ENCODE measurements around the gene RAB6A.
A peak's percentile ranks its signal among the peaks of the same experiment; 100 is the strongest.
"Not testable (repeated sequence)": the region's sequence is repeated elsewhere in the genome, so short reads cannot be mapped to it uniquely, and the experiment has no call there.

RAB6A gene

DNA sequence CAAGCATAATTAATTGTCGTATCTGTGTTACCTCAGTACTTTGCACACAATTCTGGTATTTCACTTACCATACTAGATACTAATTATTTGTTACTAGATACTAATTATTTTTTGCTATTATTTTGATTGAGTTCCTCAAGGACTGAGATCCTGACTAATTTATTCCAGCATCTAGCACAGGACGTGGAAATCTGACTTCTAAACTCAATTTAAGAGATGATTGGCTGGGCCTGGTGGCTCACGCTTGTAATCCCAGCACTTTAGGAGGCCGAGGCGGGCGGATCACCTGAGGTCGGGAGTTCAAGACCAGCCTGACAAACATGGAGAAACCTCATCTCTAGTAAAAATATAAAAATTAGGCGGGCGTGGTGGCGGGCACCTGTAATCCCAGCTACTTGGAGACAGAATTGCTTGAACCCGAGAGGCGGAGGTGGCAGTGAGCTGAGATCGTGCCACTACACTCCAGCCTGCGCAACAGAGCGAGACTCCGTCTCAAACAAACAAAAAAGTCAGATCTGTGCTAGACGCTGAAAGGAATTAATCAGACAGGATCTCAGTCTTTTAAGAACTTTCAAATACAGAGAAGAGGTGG, 26.3 kb upstream of the RAB6A start:
- peak overlapping the region; percentile 95 for H3K27ac ChIP-seq (ENCODE audit: low read length)
- H3K9me3 ChIP-seq (ENCODE audit: control insufficient read depth, low read depth, low read length), result no peaks in the 10 kb centered on the region
- peaks cover 3% of the 10 kb centered on the region for H3K36me3 ChIP-seq (ENCODE audit: control insufficient read depth, low read depth, low read length)
- H3K9ac ChIP-seq (ENCODE audit: low read length), result peak overlapping the region; percentile 92
- no peaks in the 10 kb centered on the region for H3K27me3 ChIP-seq (ENCODE audit: control insufficient read depth, insufficient read depth, low read length)
- H3K4me3 ChIP-seq (ENCODE audit: low read length), result peak overlapping the region; percentile 89
- H3K4me1 ChIP-seq (ENCODE audit: control insufficient read depth, low read depth, low read length), result peaks cover 3% of the 10 kb centered on the region

GRCh38 chr11:73785467-73785866, 24.6 kb upstream of the RAB6A start:
- not testable (repeated sequence) for H3K27ac ChIP-seq (ENCODE audit: low read length)

GRCh38 chr11:73784734-73785133, 23.9 kb upstream of the RAB6A start:
- H3K36me3 ChIP-seq (ENCODE audit: control insufficient read depth, low read depth, low read length), result no peaks in the 10 kb centered on the region
- no peak overlapping the region for H3K9ac ChIP-seq (ENCODE audit: low read length)
- H3K4me3 ChIP-seq (ENCODE audit: low read length), result no peak overlapping the region
- no peak overlapping the region for H3K27ac ChIP-seq (ENCODE audit: low read length)
- no peaks in the 10 kb centered on the region for H3K9me3 ChIP-seq (ENCODE audit: control insufficient read depth, low read depth, low read length)
- no peaks in the 10 kb centered on the region for H3K27me3 ChIP-seq (ENCODE audit: control insufficient read depth, insufficient read depth, low read length)
- peaks cover 3% of the 10 kb centered on the region for H3K4me1 ChIP-seq (ENCODE audit: control insufficient read depth, low read depth, low read length)

More at GRCh38 chr11:73785467-73785866, 24.6 kb upstream of the RAB6A start:
- H3K4me3 ChIP-seq (ENCODE audit: low read length); H3K9me3 ChIP-seq (ENCODE audit: control insufficient read depth, low read depth, low read length); H3K27me3 ChIP-seq (ENCODE audit: control insufficient read depth, insufficient read depth, low read length); H3K4me1 ChIP-seq (ENCODE audit: control insufficient read depth, low read depth, low read length); H3K9ac ChIP-seq (ENCODE audit: low read length); H3K36me3 ChIP-seq (ENCODE audit: control insufficient read depth, low read depth, low read length): not testable (repeated sequence)

GRCh38 chr11:73784080-73784634, 23.3 kb upstream of the RAB6A start:
- Histone ChIP-seq H3K27ac (ENCODE audit: low read length) (no peak overlapping the region), H3K9ac (ENCODE audit: low read length) (no peak overlapping the region), H3K4me3 (ENCODE audit: low read length) (no peak overlapping the region)

GRCh38 chr11:73783483-73784020, 22.7 kb upstream of the RAB6A start:
- Histone ChIP-seq H3K27me3 (ENCODE audit: control insufficient read depth, insufficient read depth, low read length) (no peaks in the 10 kb centered on the region), H3K36me3 (ENCODE audit: control insufficient read depth, low read depth, low read length) (no peaks in the 10 kb centered on the region), H3K4me1 (ENCODE audit: control insufficient read depth, low read depth, low read length) (peaks cover 3% of the 10 kb centered on the region), H3K27ac (ENCODE audit: low read length) (no peak overlapping the region), H3K9ac (ENCODE audit: low read length) (no peak overlapping the region), H3K9me3 (ENCODE audit: control insufficient read depth, low read depth, low read length) (no peaks in the 10 kb centered on the region), H3K4me3 (ENCODE audit: low read length) (no peak overlapping the region)

More at GRCh38 chr11:73784080-73784634, 23.3 kb upstream of the RAB6A start:
- Histone ChIP-seq H3K4me1 (ENCODE audit: control insufficient read depth, low read depth, low read length) (peaks cover 3% of the 10 kb centered on the region), H3K9me3 (ENCODE audit: control insufficient read depth, low read depth, low read length) (no peaks in the 10 kb centered on the region), H3K27me3 (ENCODE audit: control insufficient read depth, insufficient read depth, low read length) (no peaks in the 10 kb centered on the region), H3K36me3 (ENCODE audit: control insufficient read depth, low read depth, low read length) (no peaks in the 10 kb centered on the region)

GRCh38 chr11:73781303-73781702, 20.4 kb upstream of the RAB6A start:
- no peaks in the 10 kb centered on the region for H3K4me1 ChIP-seq (ENCODE audit: control insufficient read depth, low read depth, low read length)
- no peak overlapping the region for H3K4me3 ChIP-seq (ENCODE audit: low read length)
- no peaks in the 10 kb centered on the region for H3K9me3 ChIP-seq (ENCODE audit: control insufficient read depth, low read depth, low read length)

DNA sequence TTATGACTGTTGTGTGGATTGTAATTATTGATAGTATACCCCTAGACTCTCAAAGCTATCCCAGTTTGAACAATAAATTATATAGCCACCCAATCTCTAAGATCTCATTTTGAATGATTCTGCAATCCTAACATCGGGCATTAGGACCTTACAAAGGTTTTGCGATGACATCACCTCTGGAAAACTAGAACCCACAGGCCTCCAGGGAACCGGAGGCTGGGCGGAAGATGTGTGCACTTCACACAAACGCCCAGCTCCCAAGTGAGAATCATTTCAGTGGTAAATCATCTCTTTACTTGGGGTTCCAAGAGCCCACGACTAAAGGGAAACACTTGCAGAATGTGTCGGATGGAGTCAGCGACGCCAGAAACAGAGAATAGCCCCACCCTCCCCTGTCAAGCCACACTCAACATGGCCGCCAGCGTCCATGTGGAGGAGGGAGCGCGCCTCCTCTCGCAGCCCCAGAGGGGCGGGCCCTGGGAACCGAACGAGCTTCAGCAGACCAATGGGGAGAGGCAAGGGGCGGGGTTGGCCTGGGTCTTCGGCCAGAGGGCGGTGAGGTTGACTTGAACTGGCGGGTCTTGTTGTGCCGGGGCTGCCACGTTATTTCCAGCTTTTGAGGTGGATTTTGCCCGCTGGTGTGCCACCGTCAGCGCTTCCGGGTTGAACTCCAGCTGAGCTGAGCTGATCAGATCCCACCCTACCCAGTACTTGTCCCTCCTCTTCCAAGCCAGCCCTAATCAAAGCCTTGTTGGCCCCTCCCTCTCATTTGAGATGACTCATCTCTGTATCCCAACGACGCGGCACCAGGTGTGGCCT, 18.4 kb upstream of the RAB6A start:
- H3K27ac ChIP-seq (ENCODE audit: low read length), result peak overlapping the region; percentile 85
- H3K27me3 ChIP-seq (ENCODE audit: control insufficient read depth, insufficient read depth, low read length), result no peaks in the 10 kb centered on the region
- H3K4me1 ChIP-seq (ENCODE audit: control insufficient read depth, low read depth, low read length), result no peaks in the 10 kb centered on the region
- H3K9me3 ChIP-seq (ENCODE audit: control insufficient read depth, low read depth, low read length), result no peaks in the 10 kb centered on the region
- peak overlapping the region; percentile 80 for H3K4me3 ChIP-seq (ENCODE audit: low read length)
- no peaks in the 10 kb centered on the region for H3K36me3 ChIP-seq (ENCODE audit: control insufficient read depth, low read depth, low read length)
- peak overlapping the region; percentile 89 for H3K9ac ChIP-seq (ENCODE audit: low read length)

More at GRCh38 chr11:73781303-73781702, 20.4 kb upstream of the RAB6A start:
- no peak overlapping the region for H3K27ac ChIP-seq (ENCODE audit: low read length)
- no peak overlapping the region for H3K9ac ChIP-seq (ENCODE audit: low read length)
- no peaks in the 10 kb centered on the region for H3K27me3 ChIP-seq (ENCODE audit: control insufficient read depth, insufficient read depth, low read length)
- H3K36me3 ChIP-seq (ENCODE audit: control insufficient read depth, low read depth, low read length), result no peaks in the 10 kb centered on the region

DNA sequence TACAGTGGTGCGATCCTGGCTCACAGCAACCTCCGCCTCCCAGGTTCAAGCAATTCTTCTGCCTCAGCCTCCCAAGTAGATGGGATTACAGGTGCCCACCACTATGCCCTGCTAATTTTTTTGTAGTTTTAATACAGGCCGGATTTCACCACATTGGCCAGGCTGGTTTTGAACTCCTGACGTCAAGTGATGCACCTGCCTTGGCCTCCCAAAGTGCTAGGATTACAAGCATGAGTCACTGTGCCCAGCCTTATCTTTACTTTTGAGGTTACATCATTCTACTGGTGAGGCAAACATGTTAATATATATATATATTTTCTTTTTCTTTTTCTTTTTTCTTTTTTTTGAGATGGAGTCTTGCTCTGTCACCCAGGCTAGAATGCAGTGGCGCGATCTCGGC, 9.9 kb upstream of the RAB6A start:
- H3K36me3 ChIP-seq (ENCODE audit: control insufficient read depth, low read depth, low read length); H3K9ac ChIP-seq (ENCODE audit: low read length); H3K27ac ChIP-seq (ENCODE audit: low read length); H3K27me3 ChIP-seq (ENCODE audit: control insufficient read depth, insufficient read depth, low read length); H3K4me1 ChIP-seq (ENCODE audit: control insufficient read depth, low read depth, low read length); H3K9me3 ChIP-seq (ENCODE audit: control insufficient read depth, low read depth, low read length); H3K4me3 ChIP-seq (ENCODE audit: low read length): not testable (repeated sequence)

GRCh38 chr11:73766763-73767162, 5.9 kb upstream of the RAB6A start:
- no peaks in the 10 kb centered on the region for H3K27me3 ChIP-seq (ENCODE audit: control insufficient read depth, insufficient read depth, low read length)
- no peaks in the 10 kb centered on the region for H3K9me3 ChIP-seq (ENCODE audit: control insufficient read depth, low read depth, low read length)
- H3K9ac ChIP-seq (ENCODE audit: low read length), result no peak overlapping the region
- no peak overlapping the region for H3K4me3 ChIP-seq (ENCODE audit: low read length)
- no peaks in the 10 kb centered on the region for H3K4me1 ChIP-seq (ENCODE audit: control insufficient read depth, low read depth, low read length)
- no peak overlapping the region for H3K27ac ChIP-seq (ENCODE audit: low read length)
- H3K36me3 ChIP-seq (ENCODE audit: control insufficient read depth, low read depth, low read length), result no peaks in the 10 kb centered on the region

DNA sequence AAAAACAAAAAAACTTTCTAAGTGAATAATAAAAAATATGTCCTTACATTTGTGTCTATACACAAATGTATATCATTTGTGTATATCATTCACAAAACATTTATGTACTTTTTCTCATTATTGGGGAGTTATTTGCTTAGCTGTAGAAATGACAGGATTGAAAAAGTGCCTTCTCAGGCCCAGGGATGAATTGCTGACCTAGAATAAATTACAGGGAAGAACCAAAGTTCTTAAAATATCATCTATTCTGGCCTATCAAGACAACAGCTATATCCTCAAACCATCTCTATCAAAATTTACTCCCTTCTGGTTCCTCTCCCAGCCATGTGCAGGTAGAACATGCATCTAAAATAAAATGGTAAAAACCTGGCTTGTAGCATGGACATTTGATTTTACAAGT, 1.9 kb upstream of the RAB6A start:
- Histone ChIP-seq H3K27ac (ENCODE audit: low read length) (no peak overlapping the region), H3K9ac (ENCODE audit: low read length) (no peak overlapping the region), H3K4me3 (ENCODE audit: low read length) (no peak overlapping the region), H3K27me3 (ENCODE audit: control insufficient read depth, insufficient read depth, low read length) (no peaks in the 10 kb centered on the region), H3K36me3 (ENCODE audit: control insufficient read depth, low read depth, low read length) (no peaks in the 10 kb centered on the region), H3K9me3 (ENCODE audit: control insufficient read depth, low read depth, low read length) (no peaks in the 10 kb centered on the region), H3K4me1 (ENCODE audit: control insufficient read depth, low read depth, low read length) (peaks cover 17% of the 10 kb centered on the region)

- Histone ChIP-seq H3K27ac (ENCODE audit: low read length) (peak overlapping the region; percentile 39), H3K4me3 (ENCODE audit: low read length) (peak overlapping the region; percentile 93), H3K9ac (ENCODE audit: low read length) (no peak overlapping the region), H3K4me1 (ENCODE audit: control insufficient read depth, low read depth, low read length) (peaks cover 20% of the 10 kb centered on the region), H3K9me3 (ENCODE audit: control insufficient read depth, low read depth, low read length) (no peaks in the 10 kb centered on the region), H3K27me3 (ENCODE audit: control insufficient read depth, insufficient read depth, low read length) (no peaks in the 10 kb centered on the region), H3K36me3 (ENCODE audit: control insufficient read depth, low read depth, low read length) (no peaks in the 10 kb centered on the region)
These were observed 600 bp upstream of the RAB6A start for GRCh38 chr11:73761403-73761945.
